DMS79 (cell line): ENCODE measurements around the gene ABHD14A.
"Not testable (repeated sequence)": the region's sequence is repeated elsewhere in the genome, so short reads cannot be mapped to it uniquely, and the experiment has no call there.

Experiments used
- DNase-seq: peaks from one replicate; lab custom pipeline; 2025; lab: John Stamatoyannopoulos, UW

ABHD14A gene

DNA sequence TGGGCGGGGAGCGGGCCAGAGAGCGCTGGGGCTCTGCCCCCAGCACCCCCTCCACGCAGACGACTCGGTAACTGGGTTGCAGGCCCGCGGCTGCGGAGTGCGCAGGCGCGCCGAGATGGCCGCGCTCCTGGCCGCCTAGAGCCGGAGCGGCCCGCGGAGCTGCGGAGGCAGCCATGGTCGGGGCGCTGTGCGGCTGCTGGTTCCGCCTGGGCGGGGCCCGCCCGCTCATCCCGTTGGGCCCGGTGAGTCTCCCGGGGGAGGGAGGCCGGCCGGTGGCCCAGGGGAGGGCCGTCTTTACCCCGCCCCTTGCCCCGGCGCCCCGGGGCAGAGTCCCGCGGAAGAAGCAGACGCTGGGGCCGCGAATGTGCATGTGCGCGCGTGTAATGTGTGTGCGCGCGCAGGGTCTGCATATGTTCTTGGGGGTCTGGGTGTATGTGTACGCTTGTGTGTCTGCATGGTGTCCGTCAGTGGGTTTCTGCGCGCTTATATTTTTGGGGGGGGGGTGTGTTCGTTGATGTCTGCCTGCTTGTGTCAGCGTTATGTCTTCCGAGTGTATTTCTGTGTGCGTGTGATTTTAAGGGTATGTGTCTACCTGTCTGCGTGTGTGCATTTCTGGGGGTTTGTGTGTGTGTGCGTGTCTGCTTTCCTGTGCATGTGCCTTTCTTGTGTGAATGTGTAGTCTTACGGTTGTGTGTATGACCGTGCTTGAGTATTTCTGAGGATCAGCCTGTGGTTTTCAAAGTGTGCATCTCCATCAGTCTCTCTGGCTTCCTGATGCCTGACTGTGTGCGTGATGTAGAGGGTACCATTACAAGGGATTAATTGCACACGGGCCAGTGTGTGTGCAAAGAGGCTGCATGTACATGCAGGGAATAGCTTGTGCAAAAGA is at the start of gene ABHD14A:
TSS of gene ABHD14A (plus strand) at position 102 of the 889 bp plus-strand sequence. CDS start at position 174, 72 bp downstream.
- no peak for DNase-seq

DNA sequence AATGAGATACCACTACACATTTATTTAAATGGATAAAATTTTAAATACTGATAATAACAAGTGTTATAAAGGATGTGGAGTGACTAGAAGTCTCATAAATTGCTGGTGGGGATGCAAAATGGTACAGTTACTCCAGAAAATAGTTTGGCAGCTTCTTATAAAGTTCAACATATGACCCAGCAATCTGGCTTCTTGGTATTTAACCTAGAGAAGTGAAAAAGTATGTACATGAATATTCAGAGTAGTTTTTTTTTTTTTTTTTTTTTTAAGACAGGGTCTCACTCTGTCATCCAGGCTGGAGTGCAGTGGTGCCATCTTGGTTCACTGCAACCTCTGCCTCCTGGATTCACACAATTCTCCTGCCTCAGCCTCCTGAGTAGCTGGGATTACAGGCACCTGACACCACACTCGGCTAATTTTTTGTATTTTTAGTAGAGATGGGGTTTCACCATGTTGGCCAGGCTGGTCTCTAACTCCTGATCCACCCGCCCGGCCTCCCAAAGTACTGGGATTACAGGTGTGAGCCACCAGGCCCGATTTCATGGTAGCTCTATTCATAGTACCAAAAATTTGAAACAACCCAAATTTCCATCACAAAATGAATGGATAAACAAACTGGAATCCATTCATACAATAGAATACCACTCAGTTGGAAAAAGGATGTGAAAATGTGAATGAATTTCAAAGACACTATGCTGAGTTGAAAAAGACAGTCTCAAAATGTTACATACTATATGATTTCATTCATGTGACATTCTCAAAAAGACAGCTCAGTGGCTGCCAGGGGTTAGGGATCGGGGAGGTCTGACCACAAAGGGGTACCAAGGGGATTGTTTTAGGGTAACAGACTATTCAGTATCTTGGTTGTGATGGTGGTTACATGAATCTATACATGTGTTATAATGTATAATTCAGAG is 47.5 kb upstream of the ABHD14A start:
- DNase-seq = no peak

DNA sequence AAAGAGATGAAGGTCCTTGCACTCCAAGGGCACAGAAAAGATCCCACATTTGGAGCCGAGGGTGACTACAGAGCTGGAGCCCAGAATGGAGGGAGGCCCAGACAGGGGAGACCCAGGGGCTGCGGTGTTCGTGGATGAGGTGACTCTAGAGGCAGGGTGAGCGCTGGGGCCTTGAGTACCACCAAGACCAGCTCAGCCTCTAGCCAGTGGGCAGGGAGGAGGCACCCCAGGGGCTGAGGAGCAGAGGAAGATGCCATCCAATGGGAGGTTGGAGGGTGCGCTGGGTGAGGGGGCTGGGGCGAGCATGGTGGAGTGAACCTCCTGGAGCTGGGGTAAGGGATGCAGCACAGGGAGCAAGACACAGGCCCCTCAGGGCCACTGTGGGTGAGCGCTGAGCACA is 46.4 kb upstream of the ABHD14A start:
- no peak for DNase-seq

DNA sequence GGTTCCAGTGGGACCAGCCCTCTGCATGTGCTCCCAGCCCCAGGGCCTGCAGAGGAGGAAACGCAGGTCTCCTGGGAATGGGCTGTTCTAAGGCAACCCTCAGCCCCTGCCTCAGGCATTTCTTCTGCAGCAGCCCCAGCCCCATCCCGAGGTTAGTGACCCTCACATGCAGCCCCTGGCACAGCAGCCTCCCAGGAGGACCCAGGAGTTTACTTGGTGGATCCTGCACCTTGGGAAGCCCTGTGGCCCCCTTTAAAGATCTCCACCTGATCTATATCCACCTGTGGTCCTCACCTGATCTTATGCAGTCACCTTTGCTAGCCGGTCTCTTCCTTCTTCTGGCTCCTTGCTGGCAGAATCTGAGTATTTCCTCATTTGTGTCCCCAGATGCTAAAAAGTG is 45.9 kb upstream of the ABHD14A start:
- not testable (repeated sequence) for DNase-seq

DNA sequence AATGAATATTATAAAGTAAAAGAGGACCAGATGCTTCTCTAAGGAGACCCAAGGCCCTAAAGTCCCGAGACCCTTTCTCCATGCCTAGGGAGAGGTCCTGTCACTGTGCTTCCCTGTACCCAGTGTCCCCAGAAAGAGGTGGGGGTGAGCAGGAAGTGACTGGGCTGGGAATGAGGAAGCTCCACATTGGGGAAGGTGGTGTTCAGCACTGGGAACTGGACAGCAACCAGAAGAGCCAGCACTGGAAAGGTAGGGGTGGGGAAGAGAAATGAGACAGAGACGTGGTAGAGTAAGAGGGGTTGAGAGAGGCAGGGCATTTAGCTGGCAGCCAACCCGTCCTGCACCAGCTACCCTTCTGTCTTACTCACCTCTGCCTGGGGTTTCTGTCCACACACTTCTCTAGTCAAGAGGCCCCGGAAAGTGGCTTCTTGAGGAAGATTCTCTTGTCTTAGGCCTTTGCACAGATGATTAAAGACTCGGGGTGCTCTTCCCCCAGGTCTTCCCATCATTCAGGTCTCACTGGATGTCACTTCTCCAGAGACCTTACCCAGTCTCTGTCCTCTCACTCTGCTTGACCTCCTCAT is 45.4 kb upstream of the ABHD14A start:
- DNase-seq = no peak

DNA sequence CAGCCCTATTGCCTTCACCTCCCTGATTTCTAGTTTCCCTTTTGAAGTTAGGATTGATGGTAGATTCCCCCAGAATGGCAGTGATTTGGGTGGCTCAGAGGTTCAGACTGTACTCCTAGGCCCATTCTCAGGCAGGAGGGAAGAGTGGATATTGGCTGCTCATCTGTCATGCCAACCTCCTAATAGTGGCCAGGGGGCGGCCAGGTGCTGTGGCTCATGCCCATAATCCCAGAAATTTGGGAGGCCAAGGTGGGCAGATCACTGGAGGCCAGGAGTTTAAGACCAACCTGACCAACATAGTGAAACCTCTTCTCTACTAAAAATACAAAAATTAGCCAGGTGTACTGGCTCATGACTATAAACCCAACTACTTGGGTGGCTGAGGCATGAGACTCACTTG is 44.4 kb upstream of the ABHD14A start:
- DNase-seq = no peak

DNA sequence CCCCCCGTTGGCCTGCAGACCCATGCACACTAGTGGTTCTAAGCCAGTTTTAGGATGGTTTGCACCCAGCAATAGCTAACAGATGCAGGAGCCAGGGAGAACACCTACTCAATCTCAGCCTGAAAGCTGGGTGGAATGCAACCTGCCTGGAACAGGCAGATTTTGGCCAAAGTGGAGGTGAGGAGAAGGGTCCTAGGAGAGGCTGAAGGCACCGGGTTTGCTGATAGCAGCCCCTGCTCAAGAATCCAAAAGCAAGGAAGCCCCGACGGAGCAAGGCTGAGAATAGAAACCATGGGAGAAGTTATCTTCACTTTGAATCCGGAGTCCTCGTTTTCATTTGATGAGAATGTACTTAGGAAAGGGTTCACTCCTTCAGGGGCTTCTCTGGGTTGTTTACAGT is 43.1 kb upstream of the ABHD14A start:
- no peak for DNase-seq

DNA sequence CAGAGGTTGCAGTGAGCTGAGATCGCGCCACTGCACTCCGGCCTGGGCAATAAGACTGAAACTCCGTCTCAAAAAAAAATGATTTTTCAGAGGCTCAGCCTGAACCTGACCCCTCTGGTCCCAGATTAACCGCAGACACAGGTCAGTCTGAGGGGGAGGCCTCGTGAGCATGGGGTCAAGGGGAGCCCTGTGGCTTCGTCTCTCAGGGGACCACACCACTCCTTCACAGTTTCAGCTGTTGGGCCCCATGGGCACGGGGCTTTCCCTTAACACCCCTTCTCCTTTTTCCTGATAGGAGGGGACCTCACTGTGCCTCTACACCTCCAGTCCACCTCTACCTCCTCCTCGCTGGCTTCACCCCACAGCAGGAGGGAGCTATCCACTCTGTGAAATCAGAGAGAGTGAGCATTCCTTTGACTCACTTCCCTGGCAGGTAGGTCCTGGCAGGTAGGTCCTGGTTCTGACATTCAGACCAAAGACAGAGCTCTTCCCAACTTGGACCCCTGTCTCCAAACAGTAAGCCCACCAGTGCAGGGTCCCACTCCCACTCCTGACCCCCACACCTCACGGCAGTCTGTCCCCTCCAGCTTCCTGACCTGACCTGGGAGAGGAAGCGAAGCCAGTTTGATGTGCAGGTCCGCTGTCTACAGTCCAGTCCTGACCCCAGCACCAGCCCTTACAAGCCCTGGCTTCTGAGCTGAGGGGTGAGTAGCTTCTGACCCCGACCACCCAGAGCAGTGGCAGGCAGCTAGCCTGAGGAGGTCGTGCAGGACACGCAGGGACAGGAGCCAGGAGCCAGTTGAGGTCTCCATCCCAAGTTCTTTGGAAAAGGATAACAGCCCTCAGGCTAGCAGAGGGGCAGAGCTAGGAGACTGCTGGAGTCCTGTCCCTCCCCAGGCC is 42.1 kb upstream of the ABHD14A start:
- no peak for DNase-seq

DNA sequence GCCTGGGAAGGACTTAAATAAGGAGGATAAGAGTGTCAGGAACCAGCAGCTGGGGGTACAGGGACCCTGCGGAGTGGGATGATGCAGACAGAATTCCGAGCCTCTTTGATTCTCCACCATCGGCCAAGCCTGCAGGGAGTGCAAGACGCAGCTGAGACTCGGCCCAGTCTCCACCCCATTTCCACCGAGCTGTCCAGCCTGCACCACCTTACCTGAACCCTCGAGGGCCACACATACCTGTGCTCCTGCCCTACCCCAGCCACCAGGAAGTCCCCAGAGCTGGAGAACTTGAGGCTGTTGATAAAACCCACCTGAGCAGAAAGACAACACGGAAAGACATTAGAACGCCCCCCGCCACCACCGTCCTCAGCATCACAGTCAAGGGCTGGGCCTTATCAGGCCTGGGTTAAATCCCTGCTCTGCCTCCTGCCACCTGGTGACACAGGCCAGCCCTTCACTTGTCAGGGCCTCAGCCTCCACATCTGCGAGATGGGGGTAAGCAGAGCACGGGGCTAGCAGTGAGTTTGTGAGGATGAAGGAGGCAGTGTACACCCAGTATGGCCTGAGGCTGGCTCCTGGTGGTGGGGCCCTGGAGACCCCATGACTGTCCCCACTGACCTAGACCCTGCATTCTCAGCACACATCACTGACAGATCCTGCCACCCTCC is 41.3 kb upstream of the ABHD14A start:
- DNase-seq = no peak

DNA sequence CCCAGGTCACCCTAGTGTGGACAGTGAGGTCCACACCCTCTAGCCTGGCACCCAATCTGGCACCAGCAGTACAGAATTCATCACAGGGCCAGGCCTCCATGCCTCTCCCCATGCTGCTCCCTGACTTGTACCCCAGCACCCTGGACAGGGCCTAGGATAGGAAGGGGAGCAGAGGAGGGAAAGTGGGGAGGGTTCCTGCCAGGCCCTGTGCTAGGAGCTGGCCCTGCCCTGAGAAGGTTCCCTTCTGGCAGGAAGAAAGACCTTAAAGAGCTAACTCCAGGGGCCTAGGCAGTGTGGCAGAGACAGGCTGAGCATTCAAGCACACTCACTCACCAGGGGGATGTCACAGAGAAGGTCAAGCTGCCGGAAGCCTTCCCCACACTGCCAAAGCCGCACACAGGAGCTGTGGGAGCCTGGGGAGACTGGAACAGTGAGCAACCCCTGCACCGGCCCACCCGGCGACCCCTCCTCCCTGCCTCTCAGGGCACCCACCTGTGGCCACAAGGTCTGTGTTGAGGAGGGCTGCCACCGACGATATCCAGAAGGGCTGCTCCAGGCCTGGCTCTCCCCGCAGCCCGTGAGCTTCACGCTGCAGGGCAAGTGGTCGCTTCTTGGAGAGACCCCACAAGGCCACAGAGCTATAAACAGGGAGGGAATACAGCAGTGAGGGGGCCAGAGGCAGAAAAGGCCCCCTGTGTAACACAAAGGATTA is 40.6 kb upstream of the ABHD14A start:
- DNase-seq = no peak

DNA sequence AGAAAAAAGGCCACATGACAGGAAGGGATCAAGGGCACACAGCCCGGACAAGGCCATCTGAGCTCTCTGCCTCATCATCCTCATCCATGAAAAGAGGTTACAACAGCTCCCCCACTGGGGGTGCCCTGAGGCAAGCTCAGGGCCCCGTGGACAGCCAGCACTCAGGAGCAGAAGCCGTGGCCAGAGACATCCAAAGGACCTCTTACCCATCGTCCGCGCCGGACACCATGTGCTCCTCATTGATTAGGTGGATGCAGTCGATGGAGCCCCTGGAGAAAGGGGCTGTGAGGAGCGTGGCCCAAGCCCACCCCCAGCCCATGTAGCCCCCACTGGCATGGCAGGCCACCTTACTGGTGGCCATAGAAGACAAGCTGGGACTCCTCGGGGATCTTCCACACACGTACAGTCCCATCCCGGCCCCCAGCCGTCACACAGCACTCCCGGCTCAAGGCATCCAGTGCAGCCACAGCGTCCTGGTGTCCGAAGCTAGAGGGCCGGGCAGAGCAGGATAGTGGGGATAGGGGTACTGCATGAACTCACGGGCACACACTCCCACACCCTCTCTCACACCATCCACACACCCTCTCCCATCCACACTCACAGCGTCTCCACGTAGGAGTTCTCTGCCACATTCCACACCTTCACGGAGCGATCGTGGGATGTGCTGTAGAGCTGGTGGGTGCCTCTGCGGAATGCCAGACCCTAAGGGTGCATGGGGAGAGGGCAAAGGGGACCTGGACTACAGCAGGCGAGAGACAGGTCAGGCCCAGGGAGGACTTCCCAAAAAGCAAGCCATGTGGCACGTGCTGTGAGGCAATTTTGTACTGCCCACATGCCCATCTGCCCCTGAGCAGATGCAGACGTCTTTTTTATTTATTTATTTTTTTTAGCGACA is 39.6 kb upstream of the ABHD14A start:
- no peak for DNase-seq

DNA sequence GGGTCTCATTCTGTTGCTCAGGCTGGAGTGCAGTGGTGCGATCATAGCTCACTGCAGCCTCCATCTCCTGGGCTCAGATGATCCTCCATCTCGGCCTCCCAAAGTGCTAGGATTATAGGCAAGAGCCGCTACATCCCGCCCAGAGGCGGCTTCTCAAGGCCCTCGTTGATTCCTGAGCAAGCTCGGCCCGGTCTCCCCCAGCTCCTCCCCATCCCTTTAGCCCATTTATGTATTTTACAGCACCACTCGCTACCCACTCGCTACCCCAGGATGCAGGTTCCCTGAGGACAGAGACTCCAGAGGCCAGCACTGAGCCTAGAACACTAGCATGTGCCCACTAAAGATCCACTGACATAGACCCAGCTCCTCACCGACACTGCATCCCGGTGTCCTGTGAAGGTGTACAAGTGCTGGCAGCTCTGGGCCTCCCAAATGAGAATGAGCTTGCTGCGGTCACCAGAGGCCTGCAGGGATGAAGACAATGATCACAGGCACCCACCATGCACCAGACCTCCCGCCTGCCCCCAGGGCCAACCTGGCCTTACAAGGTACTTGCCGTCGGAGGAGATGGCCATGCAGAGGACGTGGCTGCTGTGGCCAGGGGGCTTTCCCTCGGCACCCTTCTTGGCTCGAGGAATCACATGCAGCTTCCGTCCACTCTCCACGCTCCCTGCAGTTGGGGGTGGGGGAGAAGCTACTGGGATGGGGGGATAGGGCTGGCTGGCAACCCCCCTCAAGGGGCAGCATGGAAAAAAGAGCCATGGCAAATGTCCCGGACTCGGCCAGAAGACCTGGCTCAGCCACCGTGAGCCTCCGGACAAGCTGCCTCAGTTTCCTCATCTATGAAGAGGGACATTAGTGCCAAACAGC is 38.7 kb upstream of the ABHD14A start:
- no peak for DNase-seq

DNA sequence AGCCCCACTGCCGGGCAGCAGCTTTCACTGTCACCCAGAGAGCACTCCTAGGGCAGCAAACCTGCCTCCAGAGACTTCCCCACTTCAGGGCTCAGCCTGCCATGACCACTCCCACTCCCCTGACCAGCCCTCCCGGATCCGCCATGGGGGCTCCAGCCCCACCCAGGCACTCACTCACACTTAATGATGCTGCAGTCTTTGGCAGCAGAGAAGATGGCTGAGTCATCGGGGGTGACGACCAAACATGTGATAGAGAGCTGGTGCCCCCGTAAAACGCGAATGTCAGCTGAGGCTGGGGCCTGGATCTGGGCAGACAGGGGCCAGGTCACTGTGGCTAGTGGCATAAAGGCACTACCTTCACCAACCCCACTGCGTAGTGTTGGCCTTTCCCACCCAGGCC is 37.9 kb upstream of the ABHD14A start:
- no peak for DNase-seq

DNA sequence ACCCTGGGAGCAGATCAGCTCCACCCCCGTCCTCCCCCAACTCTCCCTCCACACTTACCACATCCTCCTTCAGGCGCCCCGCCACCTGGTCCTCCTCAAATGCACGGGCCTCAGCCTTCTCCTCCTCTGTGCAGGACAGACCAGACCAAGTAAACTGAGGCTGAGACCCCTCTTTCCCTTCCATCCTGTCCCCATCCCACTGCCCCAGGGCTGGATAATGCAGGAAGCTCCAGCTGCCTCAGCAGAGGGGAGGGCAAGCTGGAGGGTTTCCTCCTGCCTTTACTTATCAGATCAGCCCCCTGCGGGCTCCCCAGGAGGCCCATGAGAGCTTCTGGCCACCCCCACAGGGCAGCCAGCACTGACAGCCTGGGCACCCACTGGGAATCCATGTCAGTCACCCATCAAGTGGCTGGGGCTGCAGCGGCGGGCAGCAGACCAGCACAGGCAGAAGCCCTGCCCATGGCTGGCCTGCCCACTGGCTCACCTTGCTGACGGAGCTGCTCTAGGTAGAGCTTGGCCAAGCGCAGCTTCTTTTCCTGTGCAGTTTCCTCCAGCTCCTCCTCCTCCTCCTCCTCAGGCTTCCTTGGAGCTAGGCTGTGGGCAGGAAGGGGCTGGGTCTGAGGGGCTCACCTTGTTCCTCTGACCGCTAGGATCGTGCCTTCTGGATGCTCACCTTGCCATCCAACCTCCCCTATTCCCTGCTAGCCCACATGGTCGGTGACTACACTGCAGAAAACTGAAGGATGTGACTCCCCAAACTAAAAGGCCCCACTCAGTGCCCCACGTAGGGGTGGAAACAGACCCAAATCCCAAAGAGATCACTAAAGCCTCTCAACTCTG is 37.0 kb upstream of the ABHD14A start:
- DNase-seq = no peak

DNA sequence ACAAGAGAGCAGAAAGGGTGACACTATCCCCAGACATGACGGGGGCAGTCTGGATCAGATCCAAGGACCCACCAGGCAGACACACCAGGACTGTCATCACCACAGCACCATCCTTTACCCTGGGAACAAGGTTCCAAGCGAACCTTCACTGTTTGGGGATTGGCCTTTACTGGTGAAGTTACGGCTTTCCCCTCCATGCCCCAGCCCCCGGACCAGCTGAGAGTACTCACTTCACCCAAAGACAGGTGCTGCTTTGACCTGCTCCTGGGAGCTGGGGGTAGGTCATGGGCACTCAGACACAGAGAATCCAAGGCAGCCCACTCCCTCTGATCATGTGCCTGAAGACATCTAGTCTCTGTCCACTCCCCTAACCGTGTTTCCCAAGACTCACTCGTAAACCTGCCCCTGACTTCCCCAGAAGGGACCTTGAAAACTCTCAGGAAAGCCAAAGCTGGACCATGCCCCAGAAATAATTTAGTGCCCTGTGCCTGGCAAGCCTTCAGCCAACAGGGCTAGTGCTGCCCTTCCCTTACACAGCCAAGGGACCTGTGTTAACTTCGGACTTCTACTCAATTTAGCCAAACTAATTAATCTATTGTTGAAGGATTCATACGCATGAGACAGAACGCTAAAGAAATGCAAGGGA is 36.0 kb upstream of the ABHD14A start:
- no peak for DNase-seq

DNA sequence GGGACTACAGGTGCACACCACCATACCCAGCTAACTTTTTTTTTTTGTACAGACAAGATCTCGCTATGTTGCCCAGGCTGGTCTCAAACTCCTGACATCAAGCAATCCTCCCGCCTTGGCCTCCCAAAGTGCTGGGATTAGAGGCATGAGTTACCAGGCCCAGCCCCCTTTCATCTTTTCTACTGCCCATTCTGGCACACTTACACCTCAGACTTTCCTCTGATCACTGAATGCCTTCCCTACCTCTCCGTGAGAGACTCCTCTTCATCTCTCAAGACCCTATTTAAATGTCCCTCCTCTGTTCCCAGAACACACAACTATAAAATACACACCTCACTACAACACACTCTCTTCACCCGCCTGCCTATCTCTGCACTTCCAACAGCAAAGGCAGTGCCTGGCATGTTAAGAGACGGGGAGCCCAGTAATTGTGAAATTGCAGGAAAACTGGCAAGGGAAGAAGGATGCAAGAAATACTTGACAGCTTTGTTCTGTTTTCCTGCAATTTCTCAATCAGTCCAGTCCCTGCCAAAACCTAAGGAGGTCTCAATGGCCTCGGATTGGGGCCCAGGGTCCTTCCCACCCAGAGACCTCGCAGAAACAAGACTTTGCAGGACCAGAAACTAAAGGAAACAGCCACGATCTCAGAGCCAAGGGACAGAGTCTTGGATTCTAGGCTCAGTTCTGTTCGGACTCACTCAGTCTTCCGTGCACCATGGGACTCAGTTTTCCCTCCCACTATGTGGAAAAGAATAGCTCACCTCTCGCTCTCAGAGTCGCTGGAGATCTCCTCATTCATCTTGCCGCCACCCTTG is 34.0 kb upstream of the ABHD14A start:
- DNase-seq = no peak
